SK-N-SH treated with all-trans-retinoic acid at 6 μM for 48 hours (cell line): ENCODE results near the gene SLC38A4.

Source experiments
- ATAC-seq: fragments of 200-7000 bp; cut with Tn5 transposase; 3 replicates; pipeline ENCODE4 v1.9.1; 2020; ENCODE audit warnings: mild to moderate bottlenecking, moderate library complexity
- ARNTL ChIP-seq: fragments of 450-650 bp; formaldehyde crosslinking; IDR thresholded peaks from 2 replicates; pipeline ENCODE4 v1.5.0; 2020; ENCODE audit warnings: low read depth, mild to moderate bottlenecking, moderate library complexity, borderline replicate concordance
- CSDC2 ChIP-seq: fragments of 250-450 bp; sonication (Bioruptor Pico); IDR thresholded peaks from 2 replicates; pipeline ENCODE4 v1.5.0; 2020; ENCODE audit warnings: mild to moderate bottlenecking, moderate library complexity
- ESRRG ChIP-seq: fragments of 250-450 bp; sonication (Bioruptor Pico); IDR thresholded peaks from 2 replicates; pipeline ENCODE4 v1.6.1; 2021; ENCODE audit warnings: mild to moderate bottlenecking
- OSR1 ChIP-seq: fragments of 250-450 bp; sonication (Bioruptor Pico); IDR thresholded peaks from 2 replicates; pipeline ENCODE4 v1.8.0; 2022; ENCODE audit warnings: moderate library complexity, mild to moderate bottlenecking, inconsistent platforms
- PPARA ChIP-seq: fragments of 250-450 bp; sonication (Bioruptor Pico); IDR thresholded peaks from 2 replicates; pipeline ENCODE4 v1.5.0; 2020; ENCODE audit warnings: mild to moderate bottlenecking, borderline replicate concordance
- SNAI2 ChIP-seq: fragments of 250-450 bp; sonication (Bioruptor Pico); IDR thresholded peaks from 2 replicates; pipeline ENCODE4 v1.5.0; 2020; ENCODE audit warnings: mild to moderate bottlenecking, moderate library complexity
- TCF4 ChIP-seq: fragments of 250-450 bp; sonication (Bioruptor Pico); IDR thresholded peaks from 2 replicates; pipeline ENCODE4 v1.8.0; 2021; ENCODE audit warnings: mild to moderate bottlenecking, moderate library complexity, borderline replicate concordance
- TOX ChIP-seq: fragments of 250-450 bp; sonication (Bioruptor Pico); IDR thresholded peaks from 2 replicates; pipeline ENCODE4 v1.8.0; 2021; ENCODE audit warnings: mild to moderate bottlenecking, moderate library complexity, borderline replicate concordance
- ZC3H10 ChIP-seq: fragments of 250-450 bp; sonication (Bioruptor Pico); IDR thresholded peaks from 2 replicates; pipeline ENCODE4 v1.5.1; 2021; ENCODE audit warnings: mild to moderate bottlenecking, moderate library complexity
- ZFP30 ChIP-seq: fragments of 450-650 bp; formaldehyde crosslinking; IDR thresholded peaks from 2 replicates; pipeline ENCODE4 v1.5.0; 2022; ENCODE audit warnings: mild to moderate bottlenecking, moderate library complexity
- ZNF565 ChIP-seq: fragments of 450-650 bp; formaldehyde crosslinking; conservative IDR thresholded peaks from 2 replicates; pipeline ENCODE4 v1.5.0; 2020; ENCODE audit warnings: low read depth, mild to moderate bottlenecking, moderate library complexity
- ZNF70 ChIP-seq: fragments of 450-650 bp; formaldehyde crosslinking; IDR thresholded peaks from 2 replicates; pipeline ENCODE4 v1.5.0; 2020; ENCODE audit warnings: mild to moderate bottlenecking, moderate library complexity
- TF ChIP-seq, protein P1 (sequence below): fragments of 250-450 bp; sonication (Bioruptor Pico); IDR thresholded peaks from 2 replicates; pipeline ENCODE4 v1.8.0; 2020; ENCODE audit warnings: mild to moderate bottlenecking, moderate library complexity, borderline replicate concordance
- TF ChIP-seq, protein P2 (sequence below): fragments of 250-450 bp; sonication (Bioruptor Pico); IDR thresholded peaks from 2 replicates; pipeline ENCODE4 v1.8.0; 2021; ENCODE audit warnings: low read depth, mild to moderate bottlenecking, moderate library complexity, borderline replicate concordance
- TF ChIP-seq, protein P3 (sequence below): fragments of 250-450 bp; sonication (Bioruptor Pico); IDR thresholded peaks from 2 replicates; pipeline ENCODE4 v1.5.1; 2021; ENCODE audit warnings: mild to moderate bottlenecking, moderate library complexity
- TF ChIP-seq, protein P4 (sequence below): fragments of 250-450 bp; sonication (Bioruptor Pico); IDR thresholded peaks from 2 replicates; pipeline ENCODE4 v1.5.0; 2020; ENCODE audit warnings: mild to moderate bottlenecking, moderate library complexity
- TF ChIP-seq, protein P5 (sequence below): fragments of 250-450 bp; sonication (Bioruptor Pico); IDR thresholded peaks from 2 replicates; pipeline ENCODE4 v1.5.1; 2020; ENCODE audit warnings: low read depth, mild to moderate bottlenecking, moderate library complexity

The SLC38A4 gene

DNA sequence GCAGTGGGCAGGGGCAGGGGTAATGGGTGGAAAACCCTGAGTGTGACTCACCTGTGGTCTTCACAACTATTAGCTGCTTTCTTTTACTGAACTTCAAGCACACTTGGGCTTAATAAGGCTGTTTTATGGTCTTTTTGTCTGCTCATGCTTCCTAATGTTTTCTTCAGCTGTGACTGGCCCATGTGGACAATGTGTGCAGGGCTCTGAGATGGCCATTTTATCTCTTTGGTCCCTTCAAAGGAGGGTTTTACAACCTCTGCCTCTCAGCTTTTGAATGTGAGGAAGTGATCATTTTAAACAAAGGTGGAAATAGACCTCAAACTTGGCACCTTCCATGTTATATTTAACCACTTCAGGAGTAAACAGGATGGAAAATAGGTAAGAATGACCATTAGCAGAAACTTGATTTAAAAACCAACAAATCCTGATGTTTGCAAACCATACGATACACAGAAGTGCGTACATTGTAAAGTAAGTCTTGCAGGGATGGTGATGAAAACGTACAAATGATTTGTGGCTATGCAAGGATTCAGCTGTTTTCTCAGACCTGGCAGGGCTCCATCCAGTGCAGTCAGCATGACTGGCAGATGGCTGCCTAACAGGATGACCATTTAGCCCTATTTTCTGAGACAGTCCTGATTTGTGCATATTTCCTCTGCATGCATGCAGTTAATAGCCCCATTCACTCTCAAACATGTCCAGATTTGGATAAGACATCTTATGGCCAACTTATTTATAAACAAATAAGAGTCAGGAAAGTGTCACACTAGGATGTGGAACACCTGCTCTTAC is 103.2 kb downstream of the SLC38A4 start:
- ATAC-seq: peak; percentile 55; the same call in 2 of the 3 replicates
- TF ChIP-seq ESRRG (no peak), TOX (CRISPR knock-in tag) (no peak), ZFP30 (CRISPR knock-in tag) (no peak)

DNA sequence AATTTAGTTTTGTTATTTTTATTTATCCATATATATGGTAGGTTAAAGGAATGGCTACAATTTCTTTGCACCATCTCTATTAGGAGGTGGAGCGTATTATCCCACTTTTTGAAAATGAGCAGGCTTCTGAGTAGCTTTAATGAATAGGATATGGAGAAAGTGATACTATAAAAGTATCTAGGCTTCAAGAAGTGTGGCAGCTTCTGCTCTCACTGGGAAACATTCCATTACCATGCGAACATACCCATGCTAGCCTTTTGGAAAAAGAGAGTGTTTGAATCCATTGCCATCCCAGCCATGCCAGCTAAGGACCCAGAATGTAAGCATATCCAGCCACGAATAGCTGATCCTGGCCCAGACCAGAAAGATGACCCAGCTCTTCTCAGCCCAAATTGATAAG is 107.3 kb downstream of the SLC38A4 start:
- no peak for ATAC-seq
- TF ChIP-seq, protein P1, sequence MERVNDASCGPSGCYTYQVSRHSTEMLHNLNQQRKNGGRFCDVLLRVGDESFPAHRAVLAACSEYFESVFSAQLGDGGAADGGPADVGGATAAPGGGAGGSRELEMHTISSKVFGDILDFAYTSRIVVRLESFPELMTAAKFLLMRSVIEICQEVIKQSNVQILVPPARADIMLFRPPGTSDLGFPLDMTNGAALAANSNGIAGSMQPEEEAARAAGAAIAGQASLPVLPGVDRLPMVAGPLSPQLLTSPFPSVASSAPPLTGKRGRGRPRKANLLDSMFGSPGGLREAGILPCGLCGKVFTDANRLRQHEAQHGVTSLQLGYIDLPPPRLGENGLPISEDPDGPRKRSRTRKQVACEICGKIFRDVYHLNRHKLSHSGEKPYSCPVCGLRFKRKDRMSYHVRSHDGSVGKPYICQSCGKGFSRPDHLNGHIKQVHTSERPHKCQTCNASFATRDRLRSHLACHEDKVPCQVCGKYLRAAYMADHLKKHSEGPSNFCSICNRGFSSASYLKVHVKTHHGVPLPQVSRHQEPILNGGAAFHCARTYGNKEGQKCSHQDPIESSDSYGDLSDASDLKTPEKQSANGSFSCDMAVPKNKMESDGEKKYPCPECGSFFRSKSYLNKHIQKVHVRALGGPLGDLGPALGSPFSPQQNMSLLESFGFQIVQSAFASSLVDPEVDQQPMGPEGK (CRISPR knock-in tag): no peak
- no peak for TF ChIP-seq TOX (CRISPR knock-in tag)
- TF ChIP-seq OSR1 (CRISPR knock-in tag): no peak
- TF ChIP-seq CSDC2 (CRISPR knock-in tag): no peak
- TF ChIP-seq, protein P2, sequence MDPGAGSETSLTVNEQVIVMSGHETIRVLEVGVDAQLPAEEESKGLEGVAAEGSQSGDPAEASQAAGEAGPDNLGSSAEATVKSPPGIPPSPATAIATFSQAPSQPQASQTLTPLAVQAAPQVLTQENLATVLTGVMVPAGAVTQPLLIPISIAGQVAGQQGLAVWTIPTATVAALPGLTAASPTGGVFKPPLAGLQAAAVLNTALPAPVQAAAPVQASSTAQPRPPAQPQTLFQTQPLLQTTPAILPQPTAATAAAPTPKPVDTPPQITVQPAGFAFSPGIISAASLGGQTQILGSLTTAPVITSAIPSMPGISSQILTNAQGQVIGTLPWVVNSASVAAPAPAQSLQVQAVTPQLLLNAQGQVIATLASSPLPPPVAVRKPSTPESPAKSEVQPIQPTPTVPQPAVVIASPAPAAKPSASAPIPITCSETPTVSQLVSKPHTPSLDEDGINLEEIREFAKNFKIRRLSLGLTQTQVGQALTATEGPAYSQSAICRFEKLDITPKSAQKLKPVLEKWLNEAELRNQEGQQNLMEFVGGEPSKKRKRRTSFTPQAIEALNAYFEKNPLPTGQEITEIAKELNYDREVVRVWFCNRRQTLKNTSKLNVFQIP: no peak
- no peak for TF ChIP-seq ZNF565 (CRISPR knock-in tag)
- TF ChIP-seq, protein P3, sequence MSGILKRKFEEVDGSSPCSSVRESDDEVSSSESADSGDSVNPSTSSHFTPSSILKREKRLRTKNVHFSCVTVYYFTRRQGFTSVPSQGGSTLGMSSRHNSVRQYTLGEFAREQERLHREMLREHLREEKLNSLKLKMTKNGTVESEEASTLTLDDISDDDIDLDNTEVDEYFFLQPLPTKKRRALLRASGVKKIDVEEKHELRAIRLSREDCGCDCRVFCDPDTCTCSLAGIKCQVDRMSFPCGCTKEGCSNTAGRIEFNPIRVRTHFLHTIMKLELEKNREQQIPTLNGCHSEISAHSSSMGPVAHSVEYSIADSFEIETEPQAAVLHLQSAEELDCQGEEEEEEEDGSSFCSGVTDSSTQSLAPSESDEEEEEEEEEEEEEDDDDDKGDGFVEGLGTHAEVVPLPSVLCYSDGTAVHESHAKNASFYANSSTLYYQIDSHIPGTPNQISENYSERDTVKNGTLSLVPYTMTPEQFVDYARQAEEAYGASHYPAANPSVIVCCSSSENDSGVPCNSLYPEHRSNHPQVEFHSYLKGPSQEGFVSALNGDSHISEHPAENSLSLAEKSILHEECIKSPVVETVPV (CRISPR knock-in tag): no peak
- TF ChIP-seq, protein P4, sequence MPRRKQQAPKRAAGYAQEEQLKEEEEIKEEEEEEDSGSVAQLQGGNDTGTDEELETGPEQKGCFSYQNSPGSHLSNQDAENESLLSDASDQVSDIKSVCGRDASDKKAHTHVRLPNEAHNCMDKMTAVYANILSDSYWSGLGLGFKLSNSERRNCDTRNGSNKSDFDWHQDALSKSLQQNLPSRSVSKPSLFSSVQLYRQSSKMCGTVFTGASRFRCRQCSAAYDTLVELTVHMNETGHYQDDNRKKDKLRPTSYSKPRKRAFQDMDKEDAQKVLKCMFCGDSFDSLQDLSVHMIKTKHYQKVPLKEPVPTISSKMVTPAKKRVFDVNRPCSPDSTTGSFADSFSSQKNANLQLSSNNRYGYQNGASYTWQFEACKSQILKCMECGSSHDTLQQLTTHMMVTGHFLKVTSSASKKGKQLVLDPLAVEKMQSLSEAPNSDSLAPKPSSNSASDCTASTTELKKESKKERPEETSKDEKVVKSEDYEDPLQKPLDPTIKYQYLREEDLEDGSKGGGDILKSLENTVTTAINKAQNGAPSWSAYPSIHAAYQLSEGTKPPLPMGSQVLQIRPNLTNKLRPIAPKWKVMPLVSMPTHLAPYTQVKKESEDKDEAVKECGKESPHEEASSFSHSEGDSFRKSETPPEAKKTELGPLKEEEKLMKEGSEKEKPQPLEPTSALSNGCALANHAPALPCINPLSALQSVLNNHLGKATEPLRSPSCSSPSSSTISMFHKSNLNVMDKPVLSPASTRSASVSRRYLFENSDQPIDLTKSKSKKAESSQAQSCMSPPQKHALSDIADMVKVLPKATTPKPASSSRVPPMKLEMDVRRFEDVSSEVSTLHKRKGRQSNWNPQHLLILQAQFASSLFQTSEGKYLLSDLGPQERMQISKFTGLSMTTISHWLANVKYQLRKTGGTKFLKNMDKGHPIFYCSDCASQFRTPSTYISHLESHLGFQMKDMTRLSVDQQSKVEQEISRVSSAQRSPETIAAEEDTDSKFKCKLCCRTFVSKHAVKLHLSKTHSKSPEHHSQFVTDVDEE (CRISPR knock-in tag): no peak

DNA sequence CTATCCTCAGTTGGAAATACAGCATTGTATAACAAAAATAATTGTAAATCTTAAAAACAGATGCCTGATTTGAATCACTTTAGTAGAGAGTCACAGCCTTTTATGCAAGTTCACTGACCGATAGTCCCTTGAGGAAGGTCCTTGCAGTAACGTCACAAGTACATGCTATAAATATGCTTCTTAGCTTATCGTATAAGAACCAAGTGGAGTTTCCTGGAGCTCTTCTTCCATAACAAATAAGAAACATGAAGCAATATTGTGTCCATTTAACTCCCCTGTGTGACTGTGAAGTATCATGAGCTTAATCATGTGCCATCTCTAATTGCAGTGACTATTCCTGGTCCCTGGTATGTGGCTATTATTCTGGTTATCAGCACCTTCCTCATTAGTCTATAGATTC is 107.9 kb downstream of the SLC38A4 start:
- TF ChIP-seq TOX (CRISPR knock-in tag) (no peak), ARNTL (CRISPR knock-in tag) (no peak)

DNA sequence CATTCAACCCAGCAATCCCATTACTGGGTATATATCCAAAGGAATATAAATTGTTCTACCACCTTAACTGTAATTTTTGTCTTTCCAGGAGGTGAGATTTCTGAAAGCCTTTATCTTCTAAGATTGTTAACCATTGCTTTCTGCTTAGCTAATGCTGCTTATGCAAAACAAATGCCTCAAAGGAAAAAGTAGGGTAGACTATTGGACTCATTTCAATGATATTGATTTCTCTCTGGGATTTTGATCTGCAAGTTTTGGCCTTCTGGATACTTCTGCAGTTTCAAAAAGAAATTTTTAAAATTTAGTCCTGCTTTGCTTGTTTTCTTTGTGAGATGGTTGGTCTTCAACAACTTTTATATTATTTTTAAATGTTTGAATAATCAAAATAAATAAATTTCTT is 108.6 kb downstream of the SLC38A4 start:
- ATAC-seq: no peak
- TF ChIP-seq, protein P2: no peak
- TF ChIP-seq TOX (CRISPR knock-in tag): no peak
- no peak for TF ChIP-seq SNAI2 (CRISPR knock-in tag)
- no peak for TF ChIP-seq OSR1 (CRISPR knock-in tag)
- TF ChIP-seq ZC3H10 (CRISPR knock-in tag): no peak
- TF ChIP-seq, protein P3 (CRISPR knock-in tag): no peak
- TF ChIP-seq ZFP30 (CRISPR knock-in tag): no peak
- TF ChIP-seq, protein P5, sequence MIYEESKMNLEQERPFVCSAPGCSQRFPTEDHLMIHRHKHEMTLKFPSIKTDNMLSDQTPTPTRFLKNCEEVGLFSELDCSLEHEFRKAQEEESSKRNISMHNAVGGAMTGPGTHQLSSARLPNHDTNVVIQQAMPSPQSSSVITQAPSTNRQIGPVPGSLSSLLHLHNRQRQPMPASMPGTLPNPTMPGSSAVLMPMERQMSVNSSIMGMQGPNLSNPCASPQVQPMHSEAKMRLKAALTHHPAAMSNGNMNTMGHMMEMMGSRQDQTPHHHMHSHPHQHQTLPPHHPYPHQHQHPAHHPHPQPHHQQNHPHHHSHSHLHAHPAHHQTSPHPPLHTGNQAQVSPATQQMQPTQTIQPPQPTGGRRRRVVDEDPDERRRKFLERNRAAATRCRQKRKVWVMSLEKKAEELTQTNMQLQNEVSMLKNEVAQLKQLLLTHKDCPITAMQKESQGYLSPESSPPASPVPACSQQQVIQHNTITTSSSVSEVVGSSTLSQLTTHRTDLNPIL (CRISPR knock-in tag): no peak
- no peak for TF ChIP-seq ESRRG
- no peak for TF ChIP-seq CSDC2 (CRISPR knock-in tag)
- TF ChIP-seq ZNF70 (CRISPR knock-in tag): no peak
- TF ChIP-seq, protein P4 (CRISPR knock-in tag): no peak
- no peak for TF ChIP-seq TCF4 (CRISPR knock-in tag)
- TF ChIP-seq PPARA (CRISPR knock-in tag): no peak

More for the DNA sequence above, 107.9 kb downstream of the SLC38A4 start:
- ATAC-seq: no peak
